Endothelial cell (in vitro differentiated cells): ENCODE measurements around the gene TMEM44. TPM values are rescaled to one million over a fixed set of nuclear protein-coding genes. Genes with fewer than 3 reads are reported as not detected.

Source experiments
- DNase-seq: peaks from one replicate; pipeline ENCODE4 v3.0.0; 2021; ENCODE audit warnings: low spot score
- H3K27ac Mint-ChIP-seq: one replicate; pipeline ENCODE4 v1.8.0; 2021; ENCODE audit warnings: mixed read lengths, inconsistent platforms; ENCODE audit not compliant: unreplicated experiment
- H3K27me3 Mint-ChIP-seq: one replicate; pipeline ENCODE4 v1.8.0; 2021; ENCODE audit warnings: mild to moderate bottlenecking, moderate library complexity, mixed read lengths, inconsistent platforms; ENCODE audit not compliant: unreplicated experiment
- H3K36me3 Mint-ChIP-seq: one replicate; pipeline ENCODE4 v1.8.0; 2021; ENCODE audit warnings: mild to moderate bottlenecking, low read depth, mixed read lengths, inconsistent platforms; ENCODE audit not compliant: unreplicated experiment
- H3K4me1 Mint-ChIP-seq: one replicate; pipeline ENCODE4 v1.8.0; 2021; ENCODE audit warnings: mild to moderate bottlenecking, mixed read lengths, inconsistent platforms; ENCODE audit not compliant: unreplicated experiment
- H3K4me3 Mint-ChIP-seq: one replicate; pipeline ENCODE4 v1.8.0; 2021; ENCODE audit warnings: mild to moderate bottlenecking, mixed read lengths, inconsistent platforms; ENCODE audit not compliant: unreplicated experiment
- H3K9me3 Mint-ChIP-seq: one replicate; pipeline ENCODE4 v1.8.0; 2021; ENCODE audit warnings: mixed read lengths, inconsistent platforms; ENCODE audit not compliant: unreplicated experiment
- CTCF ChIP-seq: fragments of 200-600 bp; sonication (generic); IDR thresholded peaks from one replicate; pipeline ENCODE4 v1.5.0; 2021; ENCODE audit warnings: antibody characterized with exemption; ENCODE audit not compliant: unreplicated experiment
- total RNA-seq: library from RNA; stranded (reverse); fragmentation: NEBNext Ultra II Directional; extraction: Animal tissue kit (Norgen Biotek cat#: 25700); gene quantifications from one replicate; pipeline ENCODE4 v1.2.1, GENCODE V29; 2021; ENCODE audit not compliant: unreplicated experiment

The TMEM44 gene
- total RNA-seq, 1 donor from 2014 or later, result 51.1 TPM

GRCh38 chr3:194572944-194573491 is 60.2 kb downstream of the TMEM44 start:
- H3K36me3 Mint-ChIP-seq, result no peaks in the 10 kb centered on the region
- H3K4me1 Mint-ChIP-seq, result peaks cover 10% of the 10 kb centered on the region
- no peak for DNase-seq
- no peak overlapping the region for H3K4me3 Mint-ChIP-seq
- no peaks in the 10 kb centered on the region for H3K9me3 Mint-ChIP-seq
- H3K27me3 Mint-ChIP-seq, result peaks cover 9% of the 10 kb centered on the region
- TF ChIP-seq CTCF, result no peak
- H3K27ac Mint-ChIP-seq, result no peak overlapping the region

- Mint-ChIP-seq H3K4me3 (no peak overlapping the region), H3K27ac (peak overlapping the region; percentile 61), H3K4me1 (peaks cover 10% of the 10 kb centered on the region), H3K36me3 (no peaks in the 10 kb centered on the region), H3K9me3 (no peaks in the 10 kb centered on the region), H3K27me3 (peaks cover 4% of the 10 kb centered on the region)
- no peak for TF ChIP-seq CTCF
- DNase-seq, result no peak
Observed at GRCh38 chr3:194572143-194572789, 61.0 kb downstream of the TMEM44 start.

GRCh38 chr3:194571491-194572142 is 61.6 kb downstream of the TMEM44 start:
- peaks cover 4% of the 10 kb centered on the region for H3K27me3 Mint-ChIP-seq
- no peaks in the 10 kb centered on the region for H3K9me3 Mint-ChIP-seq
- no peak for TF ChIP-seq CTCF
- H3K27ac Mint-ChIP-seq, result peak overlapping the region; percentile 61
- no peaks in the 10 kb centered on the region for H3K36me3 Mint-ChIP-seq
- no peak for DNase-seq
- H3K4me3 Mint-ChIP-seq, result no peak overlapping the region
- peaks cover 10% of the 10 kb centered on the region for H3K4me1 Mint-ChIP-seq

DNA sequence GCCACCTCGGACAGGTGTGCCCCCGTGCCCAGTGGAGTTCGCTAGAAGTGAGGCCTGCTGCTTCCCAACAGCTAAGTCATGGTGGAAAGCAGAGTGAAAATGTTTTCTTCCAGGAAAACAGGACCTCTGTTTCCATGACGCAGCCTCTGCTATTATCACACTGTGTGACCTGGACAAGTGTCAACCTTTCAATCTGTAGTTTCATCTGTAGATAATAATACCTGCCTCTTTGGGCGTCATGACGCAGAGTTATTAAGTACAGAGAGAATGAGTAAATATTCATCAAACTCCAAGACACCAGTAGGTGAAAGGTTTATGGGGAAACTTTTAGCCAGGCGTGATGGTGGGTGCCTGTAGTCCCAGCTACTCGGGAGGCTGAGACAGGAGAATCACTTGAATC is 62.3 kb downstream of the TMEM44 start:
- H3K4me1 Mint-ChIP-seq, result peaks cover 10% of the 10 kb centered on the region
- H3K27ac Mint-ChIP-seq, result no peak overlapping the region
- no peak for DNase-seq
- H3K27me3 Mint-ChIP-seq, result peaks cover 3% of the 10 kb centered on the region
- H3K9me3 Mint-ChIP-seq, result no peaks in the 10 kb centered on the region
- H3K36me3 Mint-ChIP-seq, result no peaks in the 10 kb centered on the region
- H3K4me3 Mint-ChIP-seq, result no peak overlapping the region
- no peak for TF ChIP-seq CTCF

DNA sequence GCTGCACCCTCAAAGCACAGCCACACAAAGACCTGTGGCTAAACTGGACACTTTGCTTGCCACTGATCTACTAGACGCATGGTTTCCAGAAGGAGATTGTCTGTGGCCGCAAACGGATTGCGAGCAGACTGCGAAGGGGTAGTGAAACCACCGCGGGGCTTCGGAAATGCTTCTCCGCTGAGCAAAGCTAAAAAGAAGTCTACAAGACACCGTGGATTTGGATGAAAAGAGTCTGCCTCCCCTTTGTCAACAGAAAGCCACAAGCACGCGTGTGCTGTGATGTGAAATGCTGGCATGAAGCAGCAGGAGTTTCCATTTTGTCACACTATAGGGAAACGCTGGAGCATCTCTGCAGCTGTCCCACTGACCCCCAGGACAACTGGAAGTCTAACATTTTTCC is 63.0 kb downstream of the TMEM44 start:
- Mint-ChIP-seq H3K27ac (no peak overlapping the region), H3K27me3 (peaks cover 2% of the 10 kb centered on the region), H3K36me3 (no peaks in the 10 kb centered on the region)

More for the DNA sequence above, 63.0 kb downstream of the TMEM44 start:
- no peaks in the 10 kb centered on the region for H3K9me3 Mint-ChIP-seq
- no peak for DNase-seq
- no peak for TF ChIP-seq CTCF
- H3K4me3 Mint-ChIP-seq, result no peak overlapping the region
- peaks cover 10% of the 10 kb centered on the region for H3K4me1 Mint-ChIP-seq
